ENCODE results near the gene PSMB10. TPM values are rescaled to one million over a fixed set of nuclear protein-coding genes. Genes with fewer than 3 reads are reported as not detected.
A peak's percentile ranks its signal among the peaks of the same experiment; 100 is the strongest.

PSMB10 gene
- polyA plus RNA-seq, 3 donors, result 69.8 to 81.9 (median 80.0) TPM

DNA sequence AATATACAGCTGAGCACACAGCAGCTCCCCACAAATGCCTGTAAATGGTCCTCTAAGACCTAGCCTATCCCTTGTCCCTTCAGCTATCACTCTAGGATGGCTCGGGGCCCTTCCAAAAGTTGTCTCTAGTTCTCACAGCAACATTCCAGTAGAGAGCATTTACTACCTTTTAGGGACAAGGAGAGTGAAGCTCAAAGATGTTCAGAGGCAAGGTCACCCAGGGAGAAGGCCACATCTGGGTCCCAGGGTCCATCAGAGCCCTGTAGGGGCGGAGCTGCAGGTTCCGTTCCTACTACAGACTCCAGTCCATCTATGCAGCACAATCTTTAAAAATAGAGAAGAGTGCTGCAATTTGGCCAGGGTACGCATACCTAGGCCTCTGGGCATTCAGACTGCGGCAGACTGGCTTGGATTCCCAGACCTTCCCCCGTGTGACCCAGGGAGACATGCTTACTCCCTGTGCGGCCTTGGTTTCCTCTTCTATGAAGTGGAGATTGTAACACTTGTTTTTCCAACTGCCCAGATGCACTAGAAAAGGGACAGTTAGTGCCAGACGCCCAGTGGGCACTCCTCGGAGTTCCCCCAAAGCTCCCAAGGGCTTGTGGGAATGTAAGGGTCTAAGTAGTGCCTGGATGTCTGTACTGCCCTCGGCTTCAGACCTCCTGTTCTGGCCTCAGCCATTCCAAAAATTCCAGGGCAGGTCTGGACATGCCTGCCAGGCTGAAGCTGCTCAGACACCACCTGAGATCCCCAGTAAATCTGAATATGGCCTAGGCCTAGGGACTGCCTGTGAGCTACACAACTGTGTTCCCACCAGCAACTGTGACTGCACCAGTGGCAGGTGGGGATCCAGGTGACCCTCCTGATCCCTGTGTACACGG, 29.3 kb upstream of the PSMB10 start:
- no peak overlapping the region for H3K27ac ChIP-seq (ENCODE audit: low read depth, low read length)
- WGBS, 3 donors, result 66 to 83% (median 71%) methylated on average over 11 of the region's 11 CpGs

DNA sequence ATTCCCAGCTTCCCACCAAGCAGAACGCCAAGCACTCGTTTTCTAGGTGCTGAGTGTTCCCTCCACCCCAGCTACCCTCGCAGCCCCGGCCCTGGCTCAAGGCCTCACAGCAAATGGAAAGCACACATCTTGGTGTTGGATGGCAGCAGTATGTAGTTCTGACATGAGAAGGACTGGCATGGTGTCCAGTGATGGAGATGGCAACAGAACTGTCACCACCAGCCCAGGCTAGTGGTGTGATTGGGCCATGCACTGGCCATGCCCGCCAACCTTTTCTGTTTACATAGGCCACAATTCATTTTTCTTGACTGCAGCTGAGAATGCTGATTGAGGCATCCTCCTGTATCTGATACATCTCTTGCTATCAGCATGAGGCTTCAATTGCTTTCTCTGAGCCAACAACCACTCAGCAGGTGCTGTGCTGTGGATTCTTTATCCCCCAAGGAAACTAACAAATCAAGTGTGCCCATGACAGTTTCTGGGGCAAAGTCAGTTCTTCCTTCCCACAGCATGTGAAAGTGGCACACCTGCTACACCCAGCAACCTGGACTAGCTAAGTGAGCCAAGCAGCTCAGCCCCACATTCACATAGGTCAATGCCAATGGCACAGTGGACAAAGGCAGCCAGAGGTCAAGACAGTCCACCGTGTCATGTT, 28.0 kb upstream of the PSMB10 start:
- no peak overlapping the region for H3K27ac ChIP-seq (ENCODE audit: low read depth, low read length)
- WGBS, 3 donors, result 85 to 89% (median 85%) methylated on average over 6 of the region's 6 CpGs

DNA sequence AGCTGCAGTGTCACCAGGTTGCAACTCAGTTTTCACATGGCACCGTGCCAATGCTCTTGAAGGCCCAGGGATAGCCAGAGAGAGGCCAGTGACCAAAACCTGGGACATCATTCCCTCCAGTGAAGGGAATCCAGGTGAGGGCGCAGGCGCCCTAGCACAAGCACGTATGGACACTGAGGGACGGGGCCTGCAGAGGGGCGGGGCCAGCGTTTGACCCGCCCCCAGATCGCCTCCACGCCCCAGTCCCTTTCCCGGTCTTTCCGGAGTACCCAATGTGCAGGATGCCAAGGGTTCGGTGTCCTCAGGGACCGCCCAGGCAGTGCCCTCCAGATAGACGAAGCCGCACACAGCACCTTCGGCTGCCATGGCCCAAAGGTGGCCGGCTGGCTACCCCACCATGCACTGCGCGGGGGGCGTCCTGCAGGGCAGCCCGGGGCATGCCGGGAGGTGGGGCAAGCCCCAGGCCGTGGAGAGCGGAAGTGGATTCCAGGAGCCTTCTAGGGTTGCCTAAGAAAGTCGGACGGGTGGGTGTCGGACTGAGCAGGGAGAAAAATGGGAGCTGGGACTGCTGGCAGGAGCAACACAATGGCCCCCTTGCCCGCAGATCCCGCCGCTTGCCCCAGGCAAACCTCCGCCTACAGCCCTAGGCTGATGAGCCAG, 27.1 kb upstream of the PSMB10 start:
- WGBS, 3 donors, result 49 to 66% (median 51%) methylated on average over 32 of the region's 32 CpGs
- H3K27ac ChIP-seq (ENCODE audit: low read depth, low read length), result no peak overlapping the region

DNA sequence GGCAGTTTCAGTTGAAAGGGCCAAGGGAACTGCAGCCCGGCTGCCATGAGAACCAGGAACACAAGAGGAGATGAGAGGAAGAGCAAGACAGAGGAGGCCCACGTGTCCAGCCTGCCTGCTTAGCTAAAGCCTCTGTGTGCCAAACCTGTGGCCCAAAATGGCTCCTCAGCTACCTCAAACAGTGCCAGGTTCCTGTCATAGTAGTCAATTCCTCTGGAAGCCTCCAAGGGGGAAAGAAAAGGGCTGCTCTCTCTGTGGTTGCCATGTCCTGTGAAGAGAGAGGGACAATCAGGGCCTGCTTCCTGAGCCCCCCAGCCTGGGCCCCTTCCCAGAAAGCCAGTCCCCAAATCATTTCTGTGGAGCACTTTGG, 26.6 kb upstream of the PSMB10 start:
- no peak overlapping the region for H3K27ac ChIP-seq (ENCODE audit: low read depth, low read length)
- WGBS, 3 donors, result 57 to 75% (median 59%) methylated on average over 2 of the region's 2 CpGs

DNA sequence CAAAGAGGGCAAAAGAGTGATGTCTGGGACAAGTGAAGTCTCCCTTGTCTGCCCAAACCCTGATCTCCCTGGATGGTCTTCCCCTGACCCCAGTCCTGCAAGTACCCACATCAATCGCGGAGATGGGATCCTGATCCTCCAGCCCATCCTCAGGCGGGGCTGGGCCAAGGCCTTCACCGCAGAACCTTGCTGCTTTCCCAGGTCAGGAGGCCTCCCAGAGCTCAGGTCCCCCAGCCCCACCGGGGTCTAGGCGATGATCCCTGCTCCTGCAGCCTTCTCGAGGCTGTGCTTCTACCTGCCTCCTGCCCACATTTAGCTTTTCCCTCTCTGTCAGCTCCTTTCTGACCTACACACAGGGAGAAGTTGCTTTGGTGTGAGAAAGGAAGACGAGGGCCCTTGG, 25.5 kb upstream of the PSMB10 start:
- 91 to 93% (median 92%) methylated on average over 8 of the region's 8 CpGs for WGBS, 3 donors
- no peak overlapping the region for H3K27ac ChIP-seq (ENCODE audit: low read depth, low read length)

DNA sequence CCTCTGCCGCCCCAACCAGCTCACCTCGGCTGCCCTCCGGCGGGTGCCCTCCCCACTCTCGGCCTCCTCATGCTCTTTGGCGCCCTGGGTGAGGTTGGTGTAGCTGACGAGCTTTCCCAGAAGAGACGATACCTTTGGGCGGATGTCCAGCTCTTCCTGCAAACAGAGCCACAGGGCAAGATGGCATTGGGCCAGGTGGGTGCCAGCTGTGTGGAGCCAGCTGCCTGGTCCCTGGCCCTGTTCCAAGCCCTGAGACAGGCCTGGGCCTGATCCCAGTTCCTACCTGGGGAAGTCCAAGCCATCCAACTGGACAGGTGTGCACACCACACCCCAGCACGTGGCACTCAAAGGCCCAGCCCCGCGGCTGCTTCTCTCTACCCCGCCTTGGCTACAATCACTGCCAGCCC, 24.9 kb upstream of the PSMB10 start:
- WGBS, 3 donors, result 29 to 87% (median 84%) methylated on average over 13 of the region's 13 CpGs
- no peak overlapping the region for H3K27ac ChIP-seq (ENCODE audit: low read depth, low read length)

DNA sequence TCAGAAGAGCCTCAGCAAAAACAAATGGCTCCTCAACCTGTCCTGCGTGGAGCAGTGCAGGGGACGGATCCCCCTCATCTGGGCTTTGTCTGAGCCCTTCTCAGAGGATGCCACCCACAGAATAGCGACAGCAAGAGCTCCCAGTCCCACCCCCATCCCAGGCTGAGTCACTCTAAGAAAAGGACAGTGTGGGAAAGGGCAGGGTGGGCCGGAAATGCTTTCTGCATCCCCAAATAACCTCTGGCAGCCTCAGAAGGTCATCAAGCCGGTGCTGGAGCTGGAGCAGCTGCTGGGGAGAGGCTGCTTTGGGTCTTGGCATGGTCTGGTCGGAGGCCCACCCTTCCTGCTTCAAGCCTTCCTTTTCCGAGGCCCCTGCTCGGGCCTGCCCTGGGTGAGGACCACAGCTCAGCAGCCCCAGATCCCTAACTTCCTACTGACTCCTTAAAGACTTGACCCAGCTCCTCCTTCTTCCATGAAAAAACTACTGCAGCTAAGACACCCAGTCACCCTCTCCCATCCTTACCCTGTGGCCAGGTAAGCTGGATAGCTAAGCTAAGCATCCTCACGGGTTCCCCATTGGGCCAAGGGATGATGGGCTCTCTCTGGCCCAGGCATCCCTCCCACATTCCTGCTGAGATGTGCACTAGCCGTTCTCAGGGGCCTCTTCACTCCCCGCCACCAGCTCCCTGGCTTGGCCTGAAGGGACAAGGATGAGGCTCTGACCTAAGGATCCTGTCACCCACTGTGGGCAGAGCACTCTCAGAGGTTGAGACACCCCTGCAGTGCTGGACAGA, 23.1 kb upstream of the PSMB10 start:
- H3K27ac ChIP-seq (ENCODE audit: low read depth, low read length), result peak overlapping the region; percentile 46
- WGBS, 3 donors, result 43 to 75% (median 56%) methylated on average over 11 of the region's 11 CpGs

DNA sequence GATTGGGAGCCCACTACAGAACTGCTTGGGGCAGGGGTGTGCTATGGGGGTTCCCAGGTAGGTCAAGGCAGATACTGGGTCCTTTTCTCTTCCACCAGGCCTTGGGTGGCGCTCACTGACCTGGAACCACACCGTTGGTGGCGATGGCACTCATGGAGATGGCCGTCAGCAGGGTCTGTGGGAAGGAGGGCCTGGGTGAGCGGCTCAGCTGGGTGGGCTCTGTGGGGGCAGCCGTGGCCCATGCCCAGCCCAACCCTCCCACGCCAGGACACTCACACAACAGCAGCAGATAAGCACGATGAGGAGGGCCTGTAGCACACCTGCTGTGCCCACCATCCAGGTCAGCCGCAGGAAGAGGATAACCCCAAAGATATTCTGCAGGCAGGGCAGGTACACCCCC, 21.0 kb upstream of the PSMB10 start:
- 94 to 98% (median 96%) methylated on average over 9 of the region's 9 CpGs for WGBS, 3 donors
- no peak overlapping the region for H3K27ac ChIP-seq (ENCODE audit: low read depth, low read length)

DNA sequence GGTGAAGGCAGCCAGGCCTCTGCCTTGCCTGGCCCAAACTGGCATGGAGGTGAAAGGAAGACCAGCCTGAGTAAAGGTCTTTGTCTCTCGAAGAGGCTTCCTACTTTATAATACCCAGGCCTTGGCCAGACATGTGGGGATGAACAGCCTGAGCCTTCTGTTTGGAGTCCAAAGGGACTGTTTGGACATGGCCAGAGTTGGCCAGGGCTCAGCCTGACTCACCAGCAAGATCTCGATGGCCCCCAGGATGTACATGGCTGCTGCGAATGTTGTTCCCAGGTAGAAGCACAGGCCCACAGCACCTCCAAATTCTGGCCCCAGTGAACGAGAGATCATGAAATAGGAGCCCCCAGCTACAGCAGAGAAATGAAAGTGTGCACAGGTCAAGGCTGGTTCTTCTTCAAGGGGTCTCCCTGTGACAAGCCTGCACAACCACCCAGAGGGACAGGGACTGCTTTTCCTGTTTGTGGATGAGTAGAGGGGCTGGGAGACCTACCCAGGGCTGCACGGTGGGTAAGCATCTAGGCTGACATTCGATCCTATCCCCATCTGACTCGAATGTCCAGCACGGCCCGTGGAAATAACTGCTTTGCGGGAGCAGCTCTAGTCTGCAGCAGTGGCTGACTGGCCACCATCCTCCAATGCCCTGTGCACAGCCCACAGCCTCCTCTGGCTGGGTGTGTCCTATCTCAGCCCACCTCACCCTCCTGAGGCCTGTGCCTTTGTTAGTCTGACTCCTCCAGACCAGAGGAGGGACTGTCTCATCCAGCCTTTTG, 18.0 kb upstream of the PSMB10 start:
- WGBS, 3 donors, result 78 to 92% (median 88%) methylated on average over 10 of the region's 10 CpGs
- H3K27ac ChIP-seq (ENCODE audit: low read depth, low read length), result no peak overlapping the region

DNA sequence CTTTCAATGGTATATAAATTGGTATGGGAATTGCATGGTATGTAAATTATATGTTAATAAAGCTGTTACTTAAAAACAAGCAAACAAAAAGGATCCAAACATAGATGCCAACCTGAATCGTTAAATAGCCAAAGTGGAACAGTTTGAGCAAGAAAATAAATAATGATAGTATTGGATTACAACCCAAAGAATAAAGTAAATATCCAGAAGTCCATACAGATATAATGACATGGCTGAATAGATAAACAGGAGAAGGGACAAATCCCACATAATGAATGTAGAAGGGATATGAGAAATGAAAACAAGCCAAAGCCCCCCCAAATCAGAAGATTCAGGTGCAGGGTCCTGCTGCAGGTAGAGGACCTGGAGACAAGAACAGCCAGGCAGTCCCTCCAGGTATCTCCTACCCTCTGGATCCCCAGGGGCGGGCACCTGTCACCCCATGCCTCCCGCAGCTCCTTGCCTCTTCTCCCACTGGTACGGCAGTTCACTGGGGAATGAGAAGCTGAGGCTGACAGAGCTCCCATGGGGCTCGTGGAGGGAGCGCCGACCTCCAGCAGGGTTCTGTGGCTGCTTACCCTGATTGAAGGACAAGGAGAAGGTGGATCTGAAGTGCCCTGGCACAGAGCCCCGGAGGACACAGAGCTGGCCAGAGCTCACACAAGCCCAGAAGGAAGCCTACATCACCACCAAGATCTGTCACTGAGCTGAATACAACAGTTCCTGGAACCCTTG, 17.2 kb upstream of the PSMB10 start:
- H3K27ac ChIP-seq (ENCODE audit: low read depth, low read length), result no peak overlapping the region
- 85 to 92% (median 90%) methylated on average over 8 of the region's 8 CpGs for WGBS, 3 donors

DNA sequence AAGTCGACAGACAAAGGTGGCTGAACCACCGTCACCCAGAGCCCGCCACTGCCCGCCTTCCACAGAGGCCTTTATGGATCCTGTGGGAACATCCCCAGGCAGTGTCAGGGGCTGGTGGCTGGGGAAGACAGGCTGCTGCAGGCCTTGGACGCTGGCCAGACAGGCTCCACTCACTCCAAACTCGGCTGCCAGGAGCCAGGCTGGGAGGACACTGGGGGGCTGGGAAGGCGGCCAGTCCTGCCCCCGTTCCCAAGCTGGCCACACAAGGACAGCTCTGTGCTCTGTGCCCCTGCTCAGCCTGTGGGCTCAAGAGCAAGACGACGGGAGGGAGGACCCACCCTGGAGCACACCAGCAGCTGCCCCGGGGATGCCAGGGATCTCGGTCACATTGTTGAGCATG, 14.8 kb upstream of the PSMB10 start:
- 52 to 65% (median 64%) methylated on average over 12 of the region's 12 CpGs for WGBS, 3 donors
- no peak overlapping the region for H3K27ac ChIP-seq (ENCODE audit: low read depth, low read length)

DNA sequence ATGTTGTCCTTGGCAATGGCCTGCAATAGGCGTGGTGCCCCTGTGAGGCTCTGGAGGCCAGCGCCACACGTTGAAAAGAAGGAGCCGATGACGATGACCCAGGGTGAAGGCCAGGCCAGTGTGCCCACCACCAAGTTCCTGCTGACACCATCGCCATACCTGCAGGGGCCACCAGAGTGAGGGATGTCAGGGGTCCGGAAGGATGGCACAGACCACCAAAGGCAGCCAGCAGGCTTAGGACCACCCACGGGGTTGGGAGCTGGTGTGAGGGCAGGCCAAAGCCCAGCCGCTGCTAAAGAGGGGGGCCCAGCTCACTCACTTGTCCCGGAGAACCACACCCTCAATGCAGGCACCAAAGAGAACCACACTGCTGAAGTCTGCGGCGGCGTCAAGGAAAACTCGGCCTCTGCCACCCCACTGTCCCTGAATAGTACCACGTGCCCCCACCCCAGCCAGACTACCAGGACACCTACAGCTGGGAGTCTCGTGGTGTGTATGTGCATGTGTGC, 13.7 kb upstream of the PSMB10 start:
- WGBS, 3 donors, result 86 to 92% (median 87%) methylated on average over 16 of the region's 16 CpGs
- no peak overlapping the region for H3K27ac ChIP-seq (ENCODE audit: low read depth, low read length)

DNA sequence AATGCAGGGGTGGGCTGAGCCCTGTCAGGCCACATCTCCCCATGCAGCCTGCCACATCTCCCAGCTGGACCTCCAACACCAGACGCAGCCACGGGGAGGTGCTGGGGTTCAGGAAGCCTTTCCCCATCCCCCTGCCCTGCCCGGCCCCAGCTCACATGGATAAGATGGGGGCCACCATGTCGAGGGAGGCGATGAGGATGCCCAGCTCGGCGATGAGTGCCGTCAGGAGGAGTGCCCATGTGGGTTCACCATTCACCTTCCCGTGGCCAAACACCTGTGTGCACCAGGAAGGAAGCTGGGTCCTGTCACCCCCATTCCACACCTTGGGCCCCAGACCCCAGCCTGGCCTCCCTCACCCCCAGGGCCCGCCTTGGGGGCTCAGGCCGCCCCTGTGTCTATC, 13.0 kb upstream of the PSMB10 start:
- 87 to 92% (median 89%) methylated on average over 9 to 11 of the region's 11 CpGs for WGBS, 3 donors
- H3K27ac ChIP-seq (ENCODE audit: low read depth, low read length), result no peak overlapping the region

DNA sequence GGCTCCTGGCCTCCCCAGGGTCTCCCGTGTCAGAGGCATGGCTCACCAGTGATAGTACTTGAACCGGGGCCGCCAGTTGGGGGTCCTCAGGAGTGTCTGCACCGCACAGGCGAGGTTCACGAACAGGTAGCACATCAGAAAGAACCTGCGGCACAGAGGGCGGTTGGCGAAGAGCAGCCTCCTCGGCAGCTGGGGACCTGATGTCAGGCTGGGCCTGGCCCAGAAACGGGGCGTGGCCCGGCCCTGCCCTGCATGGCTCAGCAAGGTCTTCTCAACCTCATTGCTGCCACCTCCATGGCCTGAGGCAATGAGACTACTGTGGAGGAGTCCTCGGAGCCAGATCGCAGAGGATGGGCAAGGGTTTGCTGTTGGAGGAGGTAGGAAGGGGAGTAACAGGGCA, 11.4 kb upstream of the PSMB10 start:
- H3K27ac ChIP-seq (ENCODE audit: low read depth, low read length), result no peak overlapping the region

DNA sequence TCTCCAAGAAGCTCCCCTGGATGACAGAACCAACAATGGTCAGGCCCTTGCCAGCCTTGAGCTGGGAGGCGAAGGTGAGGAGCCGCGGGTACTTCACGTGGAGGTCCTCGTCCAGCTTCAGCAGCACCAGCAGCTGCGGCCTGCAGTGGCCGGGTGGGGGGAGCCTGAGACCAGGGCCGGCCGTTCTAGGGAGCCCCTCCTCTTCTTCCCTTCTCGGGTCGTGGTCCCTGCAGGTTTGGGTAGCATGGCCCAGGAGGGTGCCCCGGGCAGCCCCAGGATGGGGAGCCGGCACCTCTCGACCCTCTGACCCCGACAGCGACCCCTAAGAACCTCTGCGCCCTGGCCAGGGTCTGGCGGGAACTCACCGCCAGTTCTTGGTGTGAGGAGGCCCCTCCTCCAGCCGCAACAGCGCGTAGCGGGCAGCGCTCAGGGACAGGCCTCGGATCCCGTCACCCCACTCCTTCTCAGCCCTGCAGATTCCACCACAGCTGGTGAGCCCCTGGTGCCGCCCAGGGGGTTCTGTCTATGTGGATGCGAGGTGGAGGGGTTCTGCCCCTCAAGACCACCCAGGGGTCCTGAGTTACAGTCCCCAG, 10.4 kb upstream of the PSMB10 start:
- WGBS, 3 donors, result 90 to 95% (median 94%) methylated on average over 24 to 28 of the region's 28 CpGs
- no peak overlapping the region for H3K27ac ChIP-seq (ENCODE audit: low read depth, low read length)

More for the DNA sequence above, 11.4 kb upstream of the PSMB10 start:
- WGBS, 3 donors, result 92 to 94% (median 93%) methylated on average over 15 of the region's 15 CpGs

DNA sequence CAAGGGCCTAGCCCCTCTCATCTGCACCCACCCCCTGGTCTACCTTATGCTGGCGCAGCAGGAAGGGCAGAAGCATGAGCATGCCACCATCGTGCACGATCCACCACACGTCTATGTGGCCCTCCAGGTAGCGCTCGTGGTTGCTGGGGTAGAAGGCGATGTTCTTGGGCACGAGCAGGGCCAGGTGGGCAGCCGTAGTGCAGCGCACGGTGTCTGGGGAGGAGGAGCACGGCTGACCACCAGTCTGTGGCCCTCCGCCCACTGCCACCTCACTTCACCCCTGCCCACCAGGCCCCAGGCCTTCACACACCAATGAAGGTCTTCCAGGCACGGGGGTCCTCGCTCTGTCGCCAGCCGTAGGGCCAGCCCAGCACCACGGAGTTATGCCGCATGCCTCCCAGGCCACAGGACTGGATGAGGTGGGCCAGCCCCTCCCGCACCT, 9.5 kb upstream of the PSMB10 start:
- 93 to 95% (median 94%) methylated on average over 18 to 20 of the region's 20 CpGs for WGBS, 3 donors
- H3K27ac ChIP-seq (ENCODE audit: low read depth, low read length), result no peak overlapping the region

Data from adipose tissue (tissue), 3 donors.